Measurements from ENCODE around the gene COA8.

GRCh38 chr14:103584326-103584915 is 21.7 kb downstream of the COA8 start:
- TF ChIP-seq POLR2A (IDR thresholded peaks at IDR 0.05) (no peak), POLR2AphosphoS5 (IDR thresholded peaks at IDR 0.05) (no peak)

Data from transverse colon (tissue), 3 donors.